Fibroblast of skin of scalp (primary cell): ENCODE data around the gene ETFA.

ENCODE experiments used
- DNase-seq: peaks from one replicate; pipeline ENCODE4 v3.0.0-alpha.2; 2013

The ETFA gene

GRCh38 chr15:76209523-76209922 lies 101.7 kb downstream of the ETFA start:
- DNase-seq, result no peak

GRCh38 chr15:76208786-76209424 lies 102.4 kb downstream of the ETFA start:
- DNase-seq, result no peak

- no peak for DNase-seq
Measured at GRCh38 chr15:76208084-76208785, 103.0 kb downstream of the ETFA start.

GRCh38 chr15:76206325-76206976 lies 104.8 kb downstream of the ETFA start:
- DNase-seq, result peak; percentile 41

GRCh38 chr15:76204916-76205460 lies 106.3 kb downstream of the ETFA start:
- no peak for DNase-seq

GRCh38 chr15:76204109-76204845 lies 107.0 kb downstream of the ETFA start:
- DNase-seq, result no peak

- no peak for DNase-seq
Measured at GRCh38 chr15:76203346-76204108, 107.7 kb downstream of the ETFA start.

GRCh38 chr15:76201536-76202255 lies 109.6 kb downstream of the ETFA start:
- no peak for DNase-seq

- DNase-seq, result no peak
Measured at GRCh38 chr15:76200641-76201105, 110.6 kb downstream of the ETFA start.

- DNase-seq, result no peak
Measured at GRCh38 chr15:76200083-76200465, 111.2 kb downstream of the ETFA start.

- DNase-seq, result no peak
Measured at GRCh38 chr15:76199106-76200082, 111.9 kb downstream of the ETFA start.

GRCh38 chr15:76198456-76199105 lies 112.7 kb downstream of the ETFA start:
- no peak for DNase-seq

- no peak for DNase-seq
Measured at GRCh38 chr15:76197703-76198455, 113.4 kb downstream of the ETFA start.

GRCh38 chr15:76196269-76197231 lies 114.7 kb downstream of the ETFA start:
- peak; percentile 75 for DNase-seq

GRCh38 chr15:76195506-76196268 lies 115.6 kb downstream of the ETFA start:
- no peak for DNase-seq

- DNase-seq, result no peak
Measured at GRCh38 chr15:76193934-76194333, 117.3 kb downstream of the ETFA start.

GRCh38 chr15:76192715-76193114 lies 118.6 kb downstream of the ETFA start:
- no peak for DNase-seq
